ENCODE measurements around the gene GNPTG.

Gene GNPTG

GRCh38 chr16:1333149-1333812 is 18.4 kb upstream of the GNPTG start, which contains the start of gene BAIAP3:
TSS of gene BAIAP3 (plus strand) at chr16:1333645. CDS start at chr16:1338550, 4,905 bp downstream.
- in situ Hi-C loops (cut with MboI; ENCODE audit: low sequenced_read_pairs), result no loop called here

DNA sequence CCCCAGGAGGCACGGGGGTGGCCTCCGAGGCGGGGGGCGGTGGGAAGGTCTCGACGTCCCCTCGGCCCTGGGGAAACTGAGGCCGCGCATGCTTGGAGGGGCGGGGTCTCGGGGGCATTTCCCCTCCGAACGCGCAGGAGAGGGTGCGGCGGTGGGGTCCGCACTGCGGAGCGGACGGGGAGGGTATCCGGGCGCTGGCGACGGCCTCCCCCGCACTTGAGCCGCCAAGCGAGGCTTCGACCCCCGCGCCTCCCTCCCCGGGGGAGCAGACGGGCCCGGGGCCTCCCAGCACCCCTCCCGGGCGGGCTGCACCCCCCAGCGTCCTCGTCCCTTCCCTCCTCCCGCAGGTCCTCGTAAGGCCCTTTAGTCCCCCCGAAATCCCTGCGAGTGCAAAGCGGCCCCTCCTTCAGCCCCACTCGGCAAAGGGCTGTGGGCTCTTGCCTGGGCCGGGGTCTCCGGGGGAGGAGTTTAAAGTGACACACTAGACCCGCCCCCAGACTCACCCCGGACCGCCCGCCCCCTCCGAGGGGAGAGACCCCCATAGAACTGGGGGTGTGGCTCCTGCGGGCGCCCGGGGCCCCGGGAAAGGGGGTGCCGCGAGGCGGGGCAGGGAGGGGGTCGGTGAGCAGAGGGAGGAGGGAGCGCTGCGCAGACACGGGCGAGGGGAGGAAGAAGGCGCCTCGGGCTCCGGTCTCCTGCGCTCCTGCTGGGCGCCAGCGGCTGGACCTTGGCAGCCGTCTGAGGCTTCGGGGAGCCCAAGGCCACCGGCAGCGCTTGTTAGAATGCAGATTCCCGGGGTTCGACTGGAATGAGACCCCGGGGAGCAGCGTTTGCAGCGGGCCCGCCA is 17.7 kb upstream of the GNPTG start:
- in situ Hi-C loops (cut with MboI; ENCODE audit: low sequenced_read_pairs), result no loop called here

DNA sequence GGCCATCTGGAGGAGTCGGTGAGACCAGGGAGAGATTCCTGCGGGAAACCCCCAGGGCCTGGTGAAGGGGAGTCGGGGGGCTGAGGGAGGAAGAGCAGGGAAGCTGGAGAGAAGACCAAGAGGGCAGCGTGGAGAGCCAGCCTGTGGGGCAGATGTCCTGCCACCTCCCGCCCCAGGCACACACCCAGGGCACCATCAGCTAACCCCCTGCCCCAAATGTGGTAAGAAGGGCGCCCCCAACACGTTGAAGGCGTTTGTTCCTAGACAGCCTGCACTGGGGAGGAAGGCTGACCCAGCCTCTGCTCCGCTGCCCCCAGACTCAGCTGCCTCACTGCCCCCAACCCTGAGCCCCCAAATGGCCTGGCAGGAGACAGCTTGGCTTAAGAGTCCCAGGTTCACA is 17.0 kb upstream of the GNPTG start:
- in situ Hi-C loops (cut with MboI; ENCODE audit: low sequenced_read_pairs), result no loop called here

DNA sequence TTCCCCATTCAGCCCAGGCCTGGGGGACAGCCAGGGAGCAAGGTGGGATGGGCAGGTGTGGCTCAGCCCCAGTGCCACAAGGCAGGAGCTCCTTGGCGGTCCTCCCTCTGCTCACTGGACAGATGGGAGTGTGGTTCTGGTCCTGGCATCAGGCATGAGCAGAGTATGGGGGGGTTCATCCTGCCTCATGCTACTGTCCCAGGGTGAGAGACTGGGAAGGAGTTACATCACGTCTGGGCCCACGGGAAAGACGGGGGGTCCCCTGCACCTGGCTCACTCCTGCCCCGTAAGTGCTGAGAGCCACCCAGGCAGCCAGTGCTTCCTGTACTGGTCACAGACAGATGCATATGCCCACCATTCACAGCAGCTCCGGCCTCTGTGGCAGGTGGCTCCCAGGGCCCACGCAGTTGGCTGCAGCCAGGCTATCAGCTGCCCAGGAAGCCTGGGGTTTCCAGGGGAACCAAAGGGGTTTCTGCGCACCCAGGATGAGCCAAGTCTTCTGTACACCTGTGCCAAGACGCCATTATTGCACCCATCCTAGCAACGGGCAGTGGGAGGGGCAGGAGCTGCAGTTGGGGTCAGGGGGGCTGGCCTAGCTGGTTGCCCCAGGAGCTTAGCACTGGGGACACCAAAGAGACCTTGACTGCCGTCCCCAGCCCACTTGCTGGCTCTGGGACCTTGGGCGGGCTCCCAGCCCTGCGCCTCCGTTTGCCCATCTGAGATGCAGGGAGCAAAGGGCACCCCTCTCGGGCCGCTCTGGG is 16.3 kb upstream of the GNPTG start:
- in situ Hi-C loops (cut with MboI; ENCODE audit: low sequenced_read_pairs), result no loop called here

- in situ Hi-C loops (cut with MboI; ENCODE audit: low sequenced_read_pairs), result no loop called here
Measured at GRCh38 chr16:1335996-1336395, 15.7 kb upstream of the GNPTG start.

DNA sequence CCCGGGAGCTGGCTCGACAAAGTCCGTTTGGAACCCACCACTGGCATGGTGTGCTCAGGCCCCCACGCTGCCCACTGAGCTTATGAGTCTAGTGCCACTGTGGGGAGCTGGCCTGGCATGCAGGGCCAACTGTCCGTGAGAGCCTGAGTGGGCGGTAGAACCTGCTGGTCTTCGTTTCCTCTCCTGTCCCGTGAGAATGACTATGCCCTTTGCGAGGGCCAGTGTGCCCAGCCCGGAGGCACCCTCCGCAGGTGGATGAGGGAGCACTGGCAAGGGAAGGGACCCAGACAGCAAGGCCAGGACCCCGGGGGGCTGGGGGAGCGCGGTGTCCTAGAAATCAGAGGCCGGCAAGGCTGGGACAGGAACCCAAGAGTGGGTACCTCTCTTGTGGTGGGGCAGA is 15.1 kb upstream of the GNPTG start:
- in situ Hi-C loops (cut with MboI; ENCODE audit: low sequenced_read_pairs), result no loop called here

DNA sequence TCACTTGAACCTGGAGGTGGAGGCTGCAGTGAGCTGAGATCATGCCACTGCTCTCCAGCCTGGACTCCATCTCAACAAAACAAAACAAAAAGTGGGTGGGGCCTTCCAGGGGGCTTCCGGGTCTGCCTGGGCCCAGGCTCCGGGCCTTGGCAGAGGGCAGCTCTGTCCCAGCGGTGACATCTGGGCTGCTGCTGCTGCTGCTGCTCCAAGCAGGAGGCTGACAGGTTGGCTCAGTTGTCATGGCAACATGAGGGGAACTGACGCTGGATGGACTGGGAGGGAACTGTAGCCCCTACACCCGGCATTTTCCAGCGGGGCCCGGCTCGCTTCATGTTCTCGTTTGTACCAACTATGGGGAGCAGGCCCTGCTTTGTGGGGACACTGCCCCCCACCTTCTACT is 14.2 kb upstream of the GNPTG start:
- in situ Hi-C loops (cut with MboI; ENCODE audit: low sequenced_read_pairs), result no loop called here

DNA sequence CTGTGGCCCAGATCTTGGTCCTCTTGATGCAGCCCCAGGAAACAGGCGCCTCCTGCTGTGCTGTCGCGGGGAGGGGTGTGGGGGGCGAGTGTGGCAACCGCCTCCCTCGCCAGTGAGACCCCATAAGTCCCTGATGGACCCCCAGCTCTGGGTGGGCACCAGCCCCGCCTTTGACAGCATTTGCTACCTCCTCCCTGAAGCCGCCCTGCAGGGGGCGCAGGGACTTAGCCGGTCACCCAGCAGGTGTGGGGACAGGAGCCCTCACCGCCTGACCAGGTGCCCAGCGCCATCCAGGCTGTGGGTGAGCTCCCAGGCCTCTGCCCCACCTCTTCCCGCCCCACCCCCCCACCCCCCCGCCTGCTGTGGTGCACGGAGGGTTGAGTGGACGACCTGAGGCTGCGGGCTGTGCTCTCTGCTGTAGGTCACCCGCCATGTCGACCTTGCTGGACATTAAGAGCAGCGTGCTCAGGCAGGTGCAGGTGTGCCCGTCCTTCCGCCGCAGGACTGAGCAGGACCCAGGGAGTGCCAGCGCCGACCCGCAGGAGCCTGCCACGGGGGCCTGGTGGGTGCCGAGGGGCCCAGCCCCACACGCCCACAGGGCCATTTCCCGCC is 13.5 kb upstream of the GNPTG start:
- in situ Hi-C loops (cut with MboI; ENCODE audit: low sequenced_read_pairs), result no loop called here

GRCh38 chr16:1338855-1339675 is 12.7 kb upstream of the GNPTG start:
- in situ Hi-C loops (cut with MboI; ENCODE audit: low sequenced_read_pairs), result no loop called here

DNA sequence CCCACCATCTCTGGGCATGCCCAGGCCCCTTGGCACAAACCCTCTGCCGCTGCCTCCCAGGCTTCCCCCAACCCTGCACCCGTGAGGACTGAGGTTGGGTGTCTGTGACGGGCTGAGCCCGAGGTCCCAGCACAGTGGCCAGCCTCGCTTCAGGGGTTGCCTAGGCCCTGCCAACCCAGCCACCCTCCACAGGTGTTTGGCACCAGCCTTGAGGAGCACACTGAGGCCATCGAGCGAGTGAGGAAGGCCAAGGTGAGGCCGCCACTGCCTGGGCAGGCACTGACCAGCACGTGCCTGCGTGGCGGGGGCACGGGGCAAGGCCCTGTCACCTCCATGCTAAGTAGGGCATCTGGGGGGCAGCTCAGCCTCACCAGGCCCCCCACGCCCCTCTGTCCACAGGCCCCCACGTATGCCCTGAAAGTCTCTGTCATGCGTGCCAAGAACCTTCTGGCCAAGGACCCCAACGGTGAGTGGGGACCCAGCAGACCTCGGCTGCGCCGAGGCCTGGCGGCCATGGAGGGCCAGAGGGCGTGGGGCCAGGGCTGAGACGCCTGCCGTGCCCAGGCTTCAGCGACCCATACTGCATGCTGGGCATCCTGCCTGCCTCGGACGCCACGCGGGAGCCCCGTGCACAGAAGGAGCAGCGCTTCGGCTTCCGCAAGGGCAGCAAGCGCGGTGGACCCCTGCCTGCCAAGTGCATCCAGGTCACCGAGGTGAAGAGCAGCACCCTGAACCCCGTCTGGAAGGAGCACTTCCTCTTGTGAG is 10.8 kb upstream of the GNPTG start:
- in situ Hi-C loops (cut with MboI; ENCODE audit: low sequenced_read_pairs), result no loop called here

DNA sequence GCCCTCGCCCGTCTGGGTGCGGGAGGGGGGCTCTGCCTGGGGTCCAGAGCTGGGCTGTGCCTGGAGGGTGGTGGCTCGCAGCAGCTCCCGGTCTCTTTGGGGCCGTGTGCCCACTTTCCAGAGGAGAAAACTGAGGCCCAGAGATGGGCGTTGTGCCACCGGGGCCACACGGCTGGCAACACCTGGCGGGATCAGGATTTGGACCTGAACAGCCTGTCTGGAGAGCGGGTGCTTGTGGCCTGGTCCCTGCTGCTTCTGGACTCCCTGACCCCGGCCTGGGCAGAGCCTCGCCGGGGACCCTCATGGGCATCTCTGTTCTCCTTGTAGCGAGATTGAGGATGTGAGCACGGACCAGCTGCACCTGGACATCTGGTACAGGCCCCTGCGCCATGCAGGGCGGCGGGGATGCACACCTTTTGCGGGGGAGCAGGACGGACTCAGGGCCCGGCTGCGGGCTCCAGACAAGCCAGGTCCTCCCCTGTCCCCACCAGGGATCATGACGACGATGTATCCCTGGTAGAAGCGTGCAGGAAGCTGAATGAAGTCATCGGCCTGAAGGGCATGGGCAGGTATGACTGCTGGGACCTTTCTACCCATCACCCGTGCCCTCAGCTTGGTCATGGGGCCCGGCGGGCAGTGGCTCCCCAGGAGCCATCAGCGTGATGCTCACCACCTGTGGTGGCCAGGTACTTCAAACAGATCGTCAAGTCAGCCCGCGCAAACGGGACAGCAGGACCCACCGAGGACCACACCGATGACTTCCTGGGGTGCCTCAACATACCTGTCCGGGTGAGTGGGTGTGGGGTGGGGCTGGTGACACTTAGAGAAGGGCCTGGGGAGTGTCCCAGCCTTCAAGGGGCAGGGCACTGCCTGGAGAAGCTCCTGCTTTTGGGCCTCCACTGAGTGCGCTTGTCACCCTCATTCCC is 10.0 kb upstream of the GNPTG start:
- in situ Hi-C loops (cut with MboI; ENCODE audit: low sequenced_read_pairs), result no loop called here

DNA sequence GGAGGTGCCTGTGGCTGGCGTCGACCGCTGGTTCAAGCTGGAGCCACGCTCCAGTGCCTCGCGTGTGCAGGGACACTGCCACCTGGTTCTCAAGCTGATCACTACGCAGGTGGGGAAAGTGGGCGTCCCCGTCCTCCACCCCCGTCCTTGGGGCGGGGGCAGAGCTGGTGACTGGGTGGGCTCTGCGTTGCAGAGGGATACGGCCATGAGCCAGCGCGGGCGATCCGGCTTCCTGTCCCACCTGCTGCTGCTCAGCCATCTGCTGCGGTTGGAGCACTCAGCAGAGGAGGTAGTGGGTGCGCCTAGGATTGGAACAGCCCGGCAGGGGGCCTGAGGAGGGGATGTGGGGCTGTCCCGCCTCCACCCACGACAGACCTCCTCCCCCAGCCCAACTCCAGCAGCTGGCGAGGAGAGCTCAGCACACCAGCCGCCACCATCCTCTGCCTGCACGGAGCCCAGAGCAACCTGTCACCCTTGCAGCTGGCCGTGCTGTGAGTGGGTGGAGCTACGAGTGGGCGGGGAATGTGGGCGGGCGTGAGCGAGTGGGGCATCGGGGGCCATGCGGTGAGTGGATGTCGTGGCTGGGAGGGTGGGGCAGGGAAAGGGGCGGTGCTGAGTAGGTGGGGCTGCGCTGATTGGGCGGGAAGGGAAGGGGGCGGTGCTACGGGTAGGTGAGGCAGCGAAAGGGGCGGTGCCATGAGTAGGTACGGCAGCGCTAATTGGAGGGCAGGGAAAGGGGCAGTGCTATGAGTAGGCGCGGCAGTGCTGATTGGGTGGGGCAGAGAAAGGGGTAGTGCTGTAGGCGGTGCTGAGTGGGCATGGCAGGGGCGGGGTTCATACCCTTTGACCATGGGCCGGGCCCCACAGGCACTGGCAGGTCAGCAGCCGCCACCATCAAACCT is 9.0 kb upstream of the GNPTG start:
- in situ Hi-C loops (cut with MboI; ENCODE audit: low sequenced_read_pairs), result no loop called here

DNA sequence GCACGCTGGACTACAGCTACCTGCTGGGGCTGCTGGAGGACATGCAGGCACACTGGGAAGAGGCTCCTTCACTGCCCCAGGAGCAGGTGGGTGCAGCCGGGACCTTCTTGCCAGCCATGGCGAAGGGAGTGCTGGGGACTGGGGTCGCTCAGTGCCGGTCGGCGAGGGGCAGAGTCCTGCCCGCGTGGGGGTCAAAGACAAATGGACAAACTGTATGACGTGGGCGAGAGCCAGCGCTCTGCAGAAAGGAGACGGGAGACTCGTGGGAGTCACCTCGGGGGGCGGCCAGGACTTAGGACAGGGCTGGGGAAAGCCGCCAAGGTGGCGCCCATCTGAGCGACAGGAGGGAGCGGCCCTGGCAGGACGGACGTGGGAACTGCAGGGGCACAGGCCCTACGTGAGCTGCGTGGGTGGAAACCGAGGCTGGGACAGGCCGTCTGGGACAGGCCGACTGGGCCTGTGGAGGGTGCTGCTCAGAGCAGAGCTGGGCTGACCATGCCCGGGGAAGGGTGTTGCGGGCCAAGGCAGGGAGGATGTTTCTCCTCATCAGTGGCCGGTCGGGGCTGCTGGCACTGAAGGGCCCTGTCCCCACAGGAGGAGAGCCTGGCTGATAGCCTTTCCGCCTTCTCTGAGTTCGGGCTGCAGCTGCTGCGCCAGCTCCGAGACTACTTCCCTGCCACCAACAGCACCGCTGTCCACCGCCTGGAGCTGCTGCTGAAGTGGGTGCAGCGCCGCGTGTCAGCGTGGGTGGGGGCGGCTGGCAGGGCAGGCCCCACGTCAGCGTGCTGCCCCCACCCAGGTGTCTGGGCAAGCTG is 8.1 kb upstream of the GNPTG start:
- in situ Hi-C loops (cut with MboI; ENCODE audit: low sequenced_read_pairs), result no loop called here

DNA sequence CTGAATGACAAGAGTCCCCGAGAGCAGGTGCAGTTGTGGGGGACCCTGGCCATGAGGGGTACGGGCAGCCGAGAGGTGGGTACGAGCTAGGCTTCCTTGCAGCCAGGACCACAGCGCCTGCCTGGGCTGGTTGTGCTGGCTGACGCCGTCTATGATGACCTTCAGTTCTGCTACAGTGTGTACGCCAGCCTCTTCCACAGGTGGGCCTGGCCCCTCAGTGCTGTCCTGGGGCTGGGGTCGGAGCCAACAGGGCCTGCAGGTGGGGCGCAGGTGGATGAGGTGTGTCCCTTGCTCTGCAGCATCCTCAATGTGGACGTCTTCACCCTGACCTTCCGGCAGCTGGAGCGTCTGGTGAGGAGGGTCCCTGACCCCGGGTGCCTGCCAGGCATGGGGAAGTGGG is 7.2 kb upstream of the GNPTG start:
- in situ Hi-C loops (cut with MboI; ENCODE audit: low sequenced_read_pairs), result no loop called here

GRCh38 chr16:1345087-1345486 is 6.6 kb upstream of the GNPTG start:
- in situ Hi-C loops (cut with MboI; ENCODE audit: low sequenced_read_pairs), result no loop called here

DNA sequence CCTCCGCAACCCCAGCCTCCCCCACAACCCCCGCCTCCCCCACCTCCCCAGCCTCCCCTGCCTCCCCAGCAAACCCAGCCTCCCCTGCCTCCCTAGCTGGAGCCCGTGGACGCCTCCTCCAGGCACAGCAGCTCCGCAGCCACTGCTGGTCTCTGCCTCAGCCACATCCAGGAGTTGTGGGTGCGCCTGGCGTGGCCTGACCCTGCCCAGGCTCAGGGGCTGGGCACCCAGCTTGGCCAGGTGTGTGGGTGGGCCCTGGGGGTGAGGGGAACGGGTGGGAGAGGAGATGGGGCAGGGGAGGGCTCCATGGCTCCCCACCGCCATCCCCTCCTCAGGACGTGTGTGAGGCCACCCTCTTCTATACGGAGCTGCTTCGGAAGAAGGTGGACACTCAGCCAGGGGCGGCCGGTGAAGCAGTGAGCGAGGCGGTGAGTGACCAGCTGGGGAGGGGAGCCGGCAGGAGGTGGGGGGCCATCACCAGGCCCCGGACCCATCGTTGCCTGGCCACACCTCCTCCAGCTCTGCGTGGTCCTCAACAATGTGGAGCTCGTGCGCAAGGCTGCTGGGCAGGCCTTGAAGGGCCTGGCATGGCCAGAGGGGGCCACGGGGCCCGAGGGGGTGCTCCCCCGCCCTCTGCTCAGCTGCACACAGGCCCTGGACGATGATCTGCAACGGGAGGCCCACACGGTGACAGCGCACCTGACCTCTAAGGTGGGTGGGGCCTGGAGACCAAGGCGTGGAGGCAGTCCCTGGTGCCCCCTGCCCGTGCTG is 5.9 kb upstream of the GNPTG start:
- in situ Hi-C loops (cut with MboI; ENCODE audit: low sequenced_read_pairs), result no loop called here
